Inferior parietal cortex (tissue), 1 donor: ENCODE measurements around the gene SEC11C.
A peak's percentile ranks its signal among the peaks of the same experiment; 100 is the strongest.
"Not testable (repeated sequence)": the region's sequence is repeated elsewhere in the genome, so short reads cannot be mapped to it uniquely, and the experiment has no call there.

Experiments
- DNase-seq: peaks from one replicate; pipeline ENCODE4 v3.0.0-alpha.2; 2016; ENCODE audit errors: extremely low spot score

Gene SEC11C

GRCh38 chr18:59139615-59140301, at the start of gene SEC11C:
TSS of gene SEC11C (plus strand) at chr18:59139884. CDS start at chr18:59139949, 65 bp downstream.
- DNase-seq, result peak; percentile 96

DNA sequence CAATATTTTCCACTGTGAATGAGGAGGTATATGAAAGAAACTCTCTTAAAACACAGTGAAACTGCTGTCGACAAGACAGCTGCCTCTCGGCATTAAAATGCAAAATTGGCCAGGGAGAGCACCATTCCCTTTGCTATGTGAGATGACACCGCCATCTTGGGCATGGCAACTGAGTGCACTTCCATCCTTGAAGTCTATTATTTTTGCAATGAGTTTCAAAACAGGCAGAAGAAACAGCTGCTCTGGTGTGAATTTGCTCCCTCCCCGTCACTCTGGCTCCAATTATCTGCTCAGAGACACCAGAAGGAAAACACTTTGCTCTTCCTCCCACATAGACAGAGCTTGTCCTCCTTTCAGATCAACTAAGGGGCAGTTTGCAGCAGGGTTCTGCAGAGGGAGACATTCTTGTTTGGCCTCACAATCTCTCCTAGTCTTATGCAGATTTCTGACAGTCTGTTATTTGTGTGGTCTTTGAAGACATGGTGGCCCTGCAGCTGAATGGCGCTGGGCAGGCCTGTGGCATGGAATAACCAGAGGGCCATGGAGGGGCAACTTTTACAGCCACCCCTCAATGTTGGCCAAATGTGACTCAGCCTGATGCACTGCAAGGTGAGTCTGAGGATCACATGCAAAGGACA, 48.6 kb upstream of the SEC11C start:
- peak; percentile 22 for DNase-seq

GRCh38 chr18:59093668-59094067, 46.0 kb upstream of the SEC11C start:
- DNase-seq, result no peak

- DNase-seq, result no peak
Measured at GRCh38 chr18:59094569-59094968, 45.1 kb upstream of the SEC11C start.

- DNase-seq, result no peak
Measured at GRCh38 chr18:59096098-59096789, 43.4 kb upstream of the SEC11C start.

DNA sequence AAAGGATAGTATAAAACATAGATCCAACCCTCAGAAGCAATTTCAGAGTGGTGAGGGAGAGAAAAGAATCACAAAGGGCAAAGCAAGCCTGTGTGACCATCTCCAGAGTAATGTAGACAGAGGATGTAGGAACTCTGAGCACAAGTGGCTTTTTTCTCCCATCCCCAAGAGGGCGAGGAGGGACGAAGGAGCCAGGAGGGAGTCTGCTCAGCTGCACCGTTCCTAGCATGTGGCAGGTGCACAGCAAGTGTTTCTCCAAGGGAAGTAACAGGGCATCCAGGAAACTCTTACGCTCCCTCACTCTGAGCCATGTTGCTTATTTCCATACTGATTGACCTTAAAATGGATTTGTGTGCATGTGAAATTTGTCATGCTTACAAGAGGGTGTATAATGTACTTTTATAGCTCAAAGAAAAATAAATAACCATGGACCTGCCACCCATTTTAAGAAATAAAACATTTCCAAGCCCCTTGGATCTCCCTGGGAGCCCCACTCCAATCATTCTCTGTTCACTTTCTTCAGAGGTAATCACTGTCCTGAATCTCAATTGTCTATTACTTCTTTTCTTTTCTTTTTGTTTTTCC, 37.8 kb upstream of the SEC11C start:
- DNase-seq, result no peak

DNA sequence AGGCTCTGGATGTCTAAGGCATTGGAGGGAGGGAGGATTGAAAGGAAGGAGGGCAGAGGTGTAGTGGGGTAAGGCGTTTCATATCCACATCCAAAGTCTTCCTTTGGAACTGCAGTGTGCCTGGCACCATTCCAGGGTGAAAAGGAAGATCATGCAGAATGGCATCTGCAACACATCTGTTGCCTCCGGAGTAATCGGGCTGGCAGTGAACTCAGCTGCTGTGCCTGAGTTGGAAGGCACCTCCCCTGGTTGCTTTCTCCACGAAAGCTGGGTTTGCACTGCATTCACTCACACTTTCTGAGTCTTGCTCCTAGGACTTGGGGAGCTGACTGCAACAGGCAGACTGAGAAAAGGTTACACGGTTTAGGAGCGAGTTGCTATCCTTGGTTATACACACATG, 30.3 kb upstream of the SEC11C start:
- no peak for DNase-seq

GRCh38 chr18:59114160-59114559, 25.5 kb upstream of the SEC11C start:
- no peak for DNase-seq

- peak; percentile 37 for DNase-seq
Measured at GRCh38 chr18:59123588-59124369, 15.9 kb upstream of the SEC11C start.

GRCh38 chr18:59124370-59124704, 15.3 kb upstream of the SEC11C start:
- DNase-seq, result no peak

DNA sequence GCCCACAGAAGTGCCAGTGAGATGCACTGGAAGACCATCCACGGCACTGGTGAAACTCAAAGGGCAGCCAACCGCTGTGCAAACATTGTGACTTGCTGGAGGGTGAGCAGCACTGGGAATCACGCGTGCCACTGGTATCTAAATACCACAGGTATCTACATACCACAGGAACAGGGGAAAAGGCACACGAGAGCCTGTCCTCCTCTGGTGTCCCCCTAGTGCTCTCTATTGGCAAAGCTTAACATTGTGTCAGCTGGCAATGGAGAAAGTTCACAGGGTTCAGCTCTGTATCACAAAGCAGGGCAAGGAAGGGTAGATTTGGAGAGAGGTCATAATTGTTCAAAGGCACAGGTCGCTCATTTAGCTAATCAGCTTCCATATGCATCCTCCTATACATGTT, 12.6 kb upstream of the SEC11C start:
- no peak for DNase-seq

GRCh38 chr18:59129951-59130703, 9.6 kb upstream of the SEC11C start:
- no peak for DNase-seq

DNA sequence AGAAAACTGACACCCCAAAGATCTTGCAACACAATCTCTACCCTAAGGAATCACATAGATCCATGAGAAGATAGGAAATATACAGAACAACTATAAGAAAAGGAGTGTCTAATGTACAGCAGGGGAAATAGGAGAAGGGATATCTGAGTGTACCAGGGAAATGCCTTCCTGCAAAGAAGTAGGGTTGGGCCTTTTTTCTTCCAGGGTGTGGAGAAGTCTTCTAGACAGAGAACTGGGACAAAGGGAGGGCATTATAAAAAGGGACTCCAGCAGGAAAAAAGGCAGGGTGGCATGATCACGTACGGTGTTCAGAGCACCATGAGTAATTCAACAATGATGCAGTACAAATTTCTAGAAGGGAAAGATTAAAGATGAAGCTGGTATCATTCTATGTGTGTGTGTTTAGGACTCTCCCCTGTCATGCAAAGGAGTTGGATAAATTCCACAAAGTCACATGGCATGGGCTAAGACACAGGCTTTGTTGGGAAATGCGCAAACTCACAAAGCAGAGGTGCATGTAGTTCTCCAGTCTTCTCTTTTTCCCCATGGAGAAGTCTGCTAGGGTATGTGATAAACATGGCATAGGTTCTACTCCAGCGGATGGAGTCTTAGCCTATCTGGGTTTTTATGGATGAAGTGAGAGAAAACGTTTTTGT, 6.7 kb upstream of the SEC11C start:
- no peak for DNase-seq

DNA sequence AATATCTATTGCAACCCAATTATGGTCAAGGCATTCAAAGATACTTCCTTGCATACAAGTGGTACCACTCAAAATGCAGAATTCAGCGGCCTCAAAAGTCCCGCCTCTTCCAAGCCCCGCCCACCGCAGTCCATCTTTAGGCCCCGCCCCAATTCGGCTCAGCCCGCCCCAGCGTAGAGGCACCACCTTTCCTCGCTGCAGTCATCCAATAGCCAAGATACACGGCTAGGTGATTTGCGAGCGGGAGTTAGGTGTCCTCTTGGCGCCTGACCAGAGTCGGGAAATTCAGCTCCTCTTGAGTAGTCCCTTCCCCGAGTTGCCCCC, 431 bp upstream of the SEC11C start:
- no peak for DNase-seq

GRCh38 chr18:59140302-59140885, 710 bp downstream of the SEC11C start:
- DNase-seq, result peak; percentile 24

DNA sequence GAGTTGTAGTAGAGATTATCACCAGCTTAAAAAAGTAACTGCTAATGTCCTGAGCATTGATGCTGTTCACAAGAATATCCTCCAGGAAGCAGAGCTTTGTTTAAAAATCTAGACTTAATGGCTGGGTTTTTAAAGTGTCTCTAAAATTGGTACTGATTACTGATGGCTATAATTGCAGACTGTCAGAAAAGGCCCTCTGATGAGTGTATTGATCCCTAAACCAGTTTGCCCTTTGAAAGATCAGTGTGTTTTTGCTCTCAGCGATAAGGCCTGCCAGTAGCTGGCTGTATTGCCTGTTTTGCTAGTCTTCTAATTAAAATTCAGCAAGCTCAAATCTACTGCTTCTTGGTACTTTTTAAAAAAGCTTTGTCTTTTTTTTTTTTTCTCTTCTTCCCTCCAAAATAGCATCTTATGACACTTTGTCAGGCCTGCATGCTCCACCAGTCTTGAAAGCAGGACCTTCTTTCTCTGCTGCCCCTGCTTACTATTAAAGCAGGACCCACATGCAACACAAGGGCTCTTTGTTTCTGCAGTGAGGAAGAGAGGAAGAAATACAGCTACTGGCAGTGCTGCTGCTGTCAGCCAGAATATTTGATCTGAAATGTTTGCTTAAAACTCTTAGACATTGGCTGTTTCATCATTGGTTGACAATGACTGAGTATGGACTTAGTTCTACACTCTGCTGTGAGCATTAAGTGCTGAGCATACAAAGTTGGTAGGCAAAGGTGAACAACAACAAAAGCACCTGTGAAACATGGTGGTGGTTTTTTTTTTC, 1.8 kb downstream of the SEC11C start:
- DNase-seq, result peak; percentile 57

GRCh38 chr18:59142274-59142673, 2.6 kb downstream of the SEC11C start:
- no peak for DNase-seq

- DNase-seq, result not testable (repeated sequence)
Measured at GRCh38 chr18:59142800-59143416, 3.2 kb downstream of the SEC11C start.

- no peak for DNase-seq
Measured at GRCh38 chr18:59143441-59143840, 3.8 kb downstream of the SEC11C start.
